ENCODE results near the gene RPN1. TPM values are rescaled to one million over a fixed set of nuclear protein-coding genes. Genes with fewer than 3 reads are reported as not detected.

Gene RPN1
- total and polyA plus RNA-seq, 10 of the 15 experiments (the other 5 are each of a cell fraction or from before 2014, with no cell fraction given) = 56.1 to 266 (median 157) TPM

- FAIRE-seq = no peak
Measured at GRCh38 chr3:128584412-128585020, 66.1 kb downstream of the RPN1 start.

More at GRCh38 chr3:128584412-128585020, 66.1 kb downstream of the RPN1 start:
- H2AFZ ChIP-seq (ENCODE audit: control insufficient read depth, low read depth, low read length) = no peak overlapping the region
- RAD21 ChIA-PET (ENCODE audit: unreplicated experiment) = interaction anchor here (1.5 kb wide), 1 partner anchor 25 kb away, joined by 5 read pairs; no protein-coding TSS in a partner anchor
- in situ Hi-C loops (cut with MboI) = no loop called here
- DNase-seq (ENCODE audit: low read depth, low spot score) (peak; percentile 4), ATAC-seq (peak; percentile 99)
- no peaks in the 10 kb centered on the region for H3K79me2 ChIP-seq (ENCODE audit: control insufficient read depth, insufficient read depth, low read length)
- no peaks in the 10 kb centered on the region for H3K27me3 ChIP-seq (replicated peaks in 1 of 2; ENCODE audit: control insufficient read depth in 2 of 2, insufficient read depth in 2 of 2, low read length in 1 of 2)
- H3K4me2 ChIP-seq (ENCODE audit: control insufficient read depth, insufficient read depth) = no peak overlapping the region
- TF ChIP-seq CTCF (IDR thresholded peaks at IDR 0.05 in 2 of 3, conservative IDR thresholded peaks at IDR 0.05 in 1 of 3; ENCODE audit: control insufficient read depth in 2 of 3, extremely low read depth in 1 of 3, insufficient read depth in 1 of 3, low read depth in 3 of 3, low read length in 3 of 3) = peak; percentile 48 to 69 (median 62)
- TF ChIP-seq LARP7 (IDR thresholded peaks at IDR 0.05) = no peak
- TF ChIP-seq RAD21 (IDR thresholded peaks at IDR 0.05; ENCODE audit: insufficient read depth, low read depth, low read length) = peak; percentile 50
- 0 out of 2 replicates have a peak, but pooled peaks have one; percentile 8 for TF ChIP-seq TCF3 (IDR thresholded peaks at IDR 0.05; ENCODE audit: borderline replicate concordance, insufficient read depth, low read depth, low read length)
- 0 out of 2 replicates have a peak, but pooled peaks have one; percentile 29 for TF ChIP-seq RAD51 (IDR thresholded peaks at IDR 0.05)
- TF ChIP-seq ZZZ3 (IDR thresholded peaks at IDR 0.05; ENCODE audit: control insufficient read depth, insufficient read length, low read depth) = no peak
- TF ChIP-seq USF1 (IDR thresholded peaks at IDR 0.05; ENCODE audit: borderline replicate concordance, extremely low read length, insufficient read depth, low read depth, low read length) = peak; percentile 41
- TF ChIP-seq IKZF2 (IDR thresholded peaks at IDR 0.05) = no peak
- TF ChIP-seq SMC3 (IDR thresholded peaks at IDR 0.05; ENCODE audit: borderline replicate concordance, low read length) = peak; percentile 29; the same call in 1 of the 2 replicates
- no TSS peak for BruUV-seq (replicated peaks)
- POLR2A ChIA-PET = no interaction called here
- intact Hi-C loops (cut with micrococcal nuclease; ENCODE audit: unreplicated experiment) = no loop called here
- 7% methylated on average over 13 of the region's 13 CpGs for WGBS (ENCODE audit: insufficient coverage, insufficient replicate concordance, low lambda C conversion rate, missing lambda C conversion rate)
- H4K20me1 ChIP-seq (ENCODE audit: control insufficient read depth, insufficient read depth) = no peaks in the 10 kb centered on the region
- SMC1A ChIA-PET (ENCODE audit: uncharacterized antibody, unreplicated experiment) = interaction anchor here (1.0 kb wide), 1 partner anchor 157 kb away, joined by 3 read pairs; no protein-coding TSS in a partner anchor
- H3K4me1 ChIP-seq (ENCODE audit: control insufficient read depth, insufficient read depth, low read length) = no peaks in the 10 kb centered on the region
- H3K36me3 ChIP-seq (ENCODE audit: control insufficient read depth in 2 of 2, insufficient read depth in 2 of 2, low read length in 1 of 2) = no peaks in the 10 kb centered on the region
- peaks cover 3% of the 10 kb centered on the region; the same call in 2 of the 3 replicates for H3K9me3 ChIP-seq (replicated peaks; ENCODE audit: control insufficient read depth, insufficient read depth, low read length)
- H3K4me3 ChIP-seq = no peak overlapping the region
- no peak overlapping the region for H3K27ac ChIP-seq (ENCODE audit: control insufficient read depth, insufficient read depth)
- CTCF ChIA-PET = interaction anchor here (0.6 to 1.4 kb wide), 8 partner anchors 38 to 490 kb away, joined by 3 to 4 read pairs (median 3); no protein-coding TSS in a partner anchor
- no peak overlapping the region for H3K9ac ChIP-seq (ENCODE audit: control insufficient read depth, insufficient read depth, low read length)

Measured in GM12878 (cell line).